ENCODE results near the gene CCDC192.

GRCh38 chr5:127930311-127930710, 227.1 kb downstream of the CCDC192 start:
- no peak for TF ChIP-seq CTCF (conservative IDR thresholded peaks at IDR 0.05; ENCODE audit: low read length)
- no peak for TF ChIP-seq EZH2phosphoT487 (IDR thresholded peaks at IDR 0.05; ENCODE audit: borderline replicate concordance)

All from Loucy (cell line).